Inflammatory macrophage (primary cell): ENCODE measurements around the gene PLEKHG4.
A peak's percentile ranks its signal among the peaks of the same experiment; 100 is the strongest.

Experiments
- DNase-seq, 2 donors: peaks; one replicate each; pipeline ENCODE4 v3.0.0-alpha.2; 2020 to 2022

PLEKHG4 gene

DNA sequence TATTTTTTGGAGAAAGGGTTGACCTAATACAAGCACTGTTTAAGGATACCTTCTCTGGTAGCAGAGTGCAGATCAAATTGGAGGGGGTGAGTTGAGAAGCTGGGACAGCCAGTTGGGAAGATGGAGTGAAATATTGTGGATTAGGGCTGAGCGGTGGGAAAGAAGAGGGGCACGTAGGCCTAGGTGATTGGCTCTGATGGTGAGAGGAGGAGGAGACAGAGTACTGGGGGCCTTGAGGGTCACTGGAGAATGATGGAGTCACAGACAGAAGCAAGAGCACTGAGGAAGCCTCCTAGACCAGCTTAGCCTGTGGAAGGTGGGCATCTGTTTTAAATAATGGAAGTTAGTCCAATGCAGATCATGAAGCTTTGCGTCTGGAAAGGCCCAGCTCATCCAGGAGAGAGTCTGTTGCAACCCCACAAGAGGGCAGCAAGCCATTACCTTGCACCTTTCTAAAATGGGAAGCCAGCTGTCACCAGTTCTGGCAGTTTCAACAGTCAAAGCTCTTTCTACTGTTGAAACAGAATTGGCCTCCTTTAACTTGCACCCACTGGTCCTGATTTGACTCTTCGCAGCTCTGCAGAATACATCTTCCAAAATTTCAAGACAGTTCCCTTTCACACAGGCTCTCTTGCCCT is 18.8 kb upstream of the PLEKHG4 start:
- peak; percentile 35 to 63 for DNase-seq

DNA sequence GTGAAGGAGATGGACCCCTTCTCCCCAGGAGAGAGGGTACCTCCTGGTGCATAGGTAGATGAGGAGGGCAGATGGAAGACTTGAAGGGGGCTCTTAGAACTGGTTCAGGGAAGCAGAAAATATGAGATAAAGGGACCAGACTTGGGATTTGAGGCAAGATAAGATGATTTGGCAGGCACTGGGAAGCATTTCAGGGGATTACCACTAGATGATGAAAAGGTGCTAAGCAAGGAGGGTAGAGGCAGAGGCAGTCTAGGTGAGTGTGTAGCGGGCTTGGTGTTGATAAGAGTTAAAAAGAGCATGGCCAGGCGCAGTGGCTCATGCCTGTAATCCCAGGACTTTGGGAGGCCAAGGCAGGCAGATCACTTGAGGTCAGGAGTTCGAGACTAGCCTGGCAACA is 16.1 kb upstream of the PLEKHG4 start:
- DNase-seq, result no peak

DNA sequence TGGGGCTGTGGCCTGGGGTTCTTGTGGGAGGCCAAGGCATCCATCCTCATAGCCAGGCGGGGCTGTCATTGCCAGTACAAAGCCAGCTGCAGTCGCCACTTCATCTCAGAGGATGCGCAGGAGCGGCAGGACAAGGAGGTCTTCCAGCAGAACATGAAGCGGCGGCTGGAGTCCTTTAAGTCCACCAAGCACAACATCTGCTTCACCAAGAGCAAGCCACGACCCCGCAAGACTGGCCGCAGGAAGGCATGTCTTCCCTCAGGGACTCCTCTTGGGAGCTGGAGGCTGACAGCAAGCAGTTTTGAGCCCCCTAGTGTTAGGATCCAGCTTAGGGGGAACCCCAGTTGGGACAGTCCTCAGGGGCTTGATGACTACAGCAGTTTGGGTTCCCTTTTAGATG is 15.1 kb upstream of the PLEKHG4 start:
- no peak for DNase-seq

DNA sequence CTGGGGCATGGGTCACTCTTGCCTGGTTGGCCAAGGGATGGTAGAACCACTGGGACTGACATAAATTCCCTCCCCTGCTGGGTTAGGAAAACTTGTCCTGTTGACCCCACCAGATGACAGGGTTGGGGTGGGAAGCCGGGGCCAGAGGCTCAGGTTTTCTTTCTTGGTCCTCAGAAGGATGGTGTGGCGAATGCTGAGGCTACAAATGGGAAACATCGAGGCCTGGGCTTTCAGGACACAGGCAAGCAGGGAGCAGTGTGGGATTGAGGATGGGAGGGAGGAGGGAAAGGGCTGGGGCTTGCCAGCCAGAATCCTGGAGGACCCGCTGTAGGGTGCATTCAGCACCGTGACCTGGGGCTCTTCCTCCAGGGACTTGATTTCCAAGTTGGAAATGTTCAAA is 14.5 kb upstream of the PLEKHG4 start:
- no peak for DNase-seq

DNA sequence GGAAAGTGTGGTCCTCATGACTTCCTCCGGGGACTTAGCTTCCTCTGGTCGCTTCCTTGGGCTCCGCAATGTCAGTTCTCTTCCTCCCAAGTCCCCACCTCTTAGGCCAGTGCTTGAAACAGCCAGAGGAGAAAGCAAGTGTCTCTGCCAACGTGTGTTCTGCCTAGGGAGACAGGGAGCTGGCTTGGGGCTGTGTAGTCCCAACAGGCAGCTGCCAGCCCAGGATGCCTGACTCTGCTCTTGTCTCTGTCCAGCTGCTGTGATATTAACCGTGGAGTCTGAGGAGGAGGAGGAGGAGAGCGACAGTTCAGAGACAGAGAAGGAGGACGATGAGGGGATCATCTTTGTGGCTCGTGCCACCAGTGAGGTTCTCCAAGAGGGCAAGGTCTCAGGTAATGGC is 13.5 kb upstream of the PLEKHG4 start:
- no peak for DNase-seq

DNA sequence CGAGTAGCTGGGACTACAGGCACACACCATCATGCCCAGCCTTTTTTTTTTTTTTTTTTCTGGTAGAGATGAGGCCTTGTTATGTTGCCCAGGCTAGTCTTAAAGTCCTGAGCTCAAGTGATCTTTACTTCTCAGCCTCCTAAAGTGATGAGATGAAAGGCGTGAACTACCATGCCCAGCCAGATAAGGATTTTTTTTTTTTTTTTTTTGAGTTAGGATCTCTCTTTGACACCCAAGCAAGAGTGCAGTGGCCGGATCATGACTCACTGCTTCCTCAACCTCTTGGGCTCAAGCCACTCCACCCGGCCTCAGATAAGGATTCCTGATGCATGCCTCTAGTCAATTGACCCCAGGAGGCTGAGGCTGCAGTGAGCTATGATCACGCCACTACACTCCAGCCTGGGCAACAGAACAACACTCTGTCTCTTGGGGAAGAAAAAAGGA is 11.2 kb upstream of the PLEKHG4 start:
- peak in 1 of 2 donors; percentile 30 for DNase-seq

DNA sequence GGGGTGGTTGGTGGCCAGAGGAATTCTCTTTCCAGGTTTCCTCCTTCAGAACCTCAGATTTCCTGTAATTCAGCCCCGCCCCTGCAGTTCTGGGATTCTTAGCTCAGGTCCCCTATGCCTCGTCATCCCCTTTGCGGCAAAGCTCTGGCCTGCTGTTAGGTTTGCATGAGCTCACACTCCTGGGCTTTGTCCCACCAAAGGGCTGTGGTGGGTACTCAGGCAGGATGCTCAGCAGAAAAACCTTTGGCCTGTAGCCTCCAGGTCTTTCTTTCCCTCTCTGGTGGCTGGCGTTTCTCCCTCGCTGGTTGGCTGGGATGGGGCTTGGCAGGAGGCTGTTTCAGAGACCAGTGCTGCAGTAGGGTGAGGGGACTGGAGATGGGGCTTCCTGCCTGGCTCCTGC is 9.6 kb upstream of the PLEKHG4 start:
- DNase-seq, result no peak

DNA sequence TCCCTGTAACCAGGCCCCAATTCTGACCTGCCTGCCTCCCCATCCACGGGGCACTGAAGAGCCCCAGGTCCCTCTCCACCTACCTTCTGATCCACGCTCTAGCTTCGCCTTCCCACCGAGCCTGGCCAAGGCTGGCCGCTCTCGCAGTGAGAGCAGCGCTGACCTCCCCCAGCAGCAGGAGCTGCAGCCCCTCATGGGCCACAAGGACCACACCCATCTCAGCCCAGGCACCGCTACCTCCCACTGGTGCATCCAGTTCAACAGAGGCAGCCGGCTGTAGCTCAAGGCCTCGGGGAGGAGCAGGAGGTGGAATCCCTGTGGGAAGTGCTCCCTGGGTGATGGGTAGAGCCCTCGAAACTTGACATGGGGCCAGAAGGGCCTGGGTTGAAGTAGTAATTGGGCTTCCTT is 8.4 kb upstream of the PLEKHG4 start:
- DNase-seq, result no peak

DNA sequence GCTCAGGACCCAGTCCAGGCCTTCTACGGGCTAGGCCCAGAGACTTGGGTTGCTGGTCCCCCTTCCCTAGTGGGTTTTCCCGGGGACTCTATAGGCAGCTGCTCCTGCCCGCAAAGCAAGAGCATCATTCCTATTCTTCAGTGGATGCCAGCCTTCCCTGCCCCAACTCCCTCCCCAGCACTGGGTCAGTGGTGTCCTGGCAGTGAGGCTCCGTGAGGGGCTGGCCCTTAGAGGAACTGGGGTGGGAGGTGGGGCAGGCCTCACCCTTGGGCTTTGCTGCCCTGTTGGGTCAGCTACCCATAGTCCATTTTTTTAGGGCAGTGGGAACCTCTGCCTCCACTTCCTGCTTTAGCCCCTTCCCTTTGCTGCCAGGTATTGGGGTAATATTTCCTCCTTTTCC is 7.9 kb upstream of the PLEKHG4 start:
- DNase-seq, result no peak

DNA sequence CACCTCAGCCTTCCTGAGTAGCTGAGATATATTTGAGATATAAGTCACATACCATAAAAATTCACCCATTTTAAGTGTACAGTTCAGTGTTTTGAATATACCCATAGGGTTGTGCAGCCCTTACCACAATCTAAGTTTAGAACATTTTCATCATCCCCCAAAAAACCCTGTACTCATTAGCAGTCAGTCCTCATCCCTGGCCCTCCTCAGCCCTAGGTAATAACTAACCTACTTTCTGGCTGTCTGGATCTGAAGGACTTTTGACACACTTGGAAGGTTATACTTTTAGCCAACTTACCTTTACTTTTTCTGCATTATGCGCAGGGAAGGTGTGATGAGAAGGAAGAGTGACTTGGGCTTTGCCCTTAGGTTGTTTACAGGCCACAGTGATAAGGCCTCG is 4.0 kb upstream of the PLEKHG4 start:
- DNase-seq, result no peak

DNA sequence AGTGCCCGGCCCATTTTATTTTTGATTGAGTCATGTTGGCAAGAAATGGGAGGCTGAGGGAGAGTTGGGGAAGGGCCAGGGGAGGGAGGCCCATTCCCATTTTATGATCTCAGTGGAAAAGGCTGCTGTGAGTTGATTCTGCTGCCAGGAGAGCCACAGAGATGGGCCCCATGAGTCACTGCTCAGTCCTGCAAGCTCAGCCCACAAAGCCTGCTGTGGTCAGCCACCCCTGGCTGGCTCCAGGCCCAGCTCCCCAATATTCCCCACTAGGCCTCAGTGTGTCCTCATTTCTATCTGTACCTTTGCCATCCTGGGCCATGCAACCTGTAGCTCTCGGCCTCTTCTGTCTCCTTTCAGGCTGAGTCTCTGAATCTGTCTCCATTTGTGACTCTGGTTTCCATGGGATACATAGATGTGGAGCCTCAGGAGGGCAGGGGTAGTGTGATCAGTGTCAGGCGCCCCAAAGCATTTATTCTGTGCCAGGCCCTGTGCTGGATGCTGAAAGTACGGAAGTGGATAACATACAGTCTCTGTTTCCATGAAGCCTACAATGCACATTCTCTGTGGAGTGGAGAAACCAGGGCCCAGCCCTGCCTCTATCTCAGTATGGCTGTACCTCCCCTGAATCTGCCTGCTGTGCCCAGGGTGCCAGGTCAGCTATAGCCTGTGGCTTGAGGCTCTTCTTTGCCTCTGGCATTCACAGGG is 1.9 kb upstream of the PLEKHG4 start:
- peak; percentile 13 to 55 for DNase-seq

DNA sequence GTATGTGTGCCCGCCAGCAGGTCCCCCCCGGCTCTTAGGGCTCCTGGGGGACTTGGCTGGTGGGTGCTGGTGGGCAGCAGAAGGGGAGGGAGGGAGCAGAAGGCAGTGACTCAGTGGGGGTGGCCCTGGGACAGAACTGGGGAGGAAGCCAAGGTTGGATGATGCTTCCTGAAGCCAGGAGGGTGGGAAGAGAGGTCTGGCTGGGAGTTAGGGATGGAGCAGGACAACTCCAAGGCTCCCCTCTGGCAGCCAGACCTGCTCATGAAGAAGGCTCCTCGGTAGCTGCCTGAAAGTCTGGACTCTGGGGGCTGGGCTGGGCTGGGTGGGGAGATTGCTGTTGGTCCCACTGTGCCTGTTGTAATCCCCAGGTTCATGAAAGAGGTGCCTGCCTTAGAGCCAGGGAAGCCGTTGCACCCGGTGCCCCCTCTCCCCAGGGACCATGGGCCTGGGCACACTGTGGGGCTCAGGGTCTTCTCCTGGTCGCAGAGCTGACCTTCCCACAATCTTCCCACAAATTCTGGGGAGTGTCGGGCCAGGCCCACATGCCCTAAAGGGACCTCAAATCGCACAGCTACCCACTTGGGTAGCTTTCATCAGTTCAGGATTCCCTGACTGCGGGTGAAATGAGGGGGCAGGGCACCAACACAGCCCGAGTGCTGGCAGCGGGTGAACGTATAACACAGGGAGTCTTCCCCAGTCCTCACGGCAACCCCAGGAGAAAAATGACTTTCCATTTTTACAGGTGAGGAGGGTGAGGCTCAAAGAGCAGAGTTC is 1.1 kb upstream of the PLEKHG4 start:
- no peak for DNase-seq

DNA sequence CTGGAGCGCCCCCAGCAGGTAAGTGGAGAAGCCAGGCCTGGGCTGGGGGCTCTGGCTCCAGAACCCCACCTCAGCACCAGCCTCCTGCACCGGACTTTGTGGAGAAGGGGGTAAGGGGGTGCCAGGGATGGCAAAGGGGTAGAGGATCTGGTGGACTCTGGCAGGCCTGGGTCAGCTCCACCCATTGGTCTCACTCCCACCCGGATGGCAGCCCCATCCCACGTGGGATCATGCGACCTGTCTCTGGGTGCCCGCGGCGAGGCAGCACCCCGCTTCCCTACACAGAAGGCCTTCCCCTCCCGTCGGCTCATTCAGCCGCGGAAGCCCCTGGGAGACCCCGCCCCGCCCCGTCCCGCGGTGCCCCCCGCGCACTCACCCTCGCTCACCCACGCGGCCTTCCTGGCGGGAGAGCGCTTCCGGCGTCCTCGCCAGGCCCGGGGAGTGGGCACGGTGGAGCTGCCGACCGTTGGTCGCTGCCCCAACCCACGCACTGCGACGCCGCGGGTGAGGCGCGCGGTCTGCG is 498 bp upstream of the PLEKHG4 start:
- DNase-seq, result peak; percentile 55 to 83

DNA sequence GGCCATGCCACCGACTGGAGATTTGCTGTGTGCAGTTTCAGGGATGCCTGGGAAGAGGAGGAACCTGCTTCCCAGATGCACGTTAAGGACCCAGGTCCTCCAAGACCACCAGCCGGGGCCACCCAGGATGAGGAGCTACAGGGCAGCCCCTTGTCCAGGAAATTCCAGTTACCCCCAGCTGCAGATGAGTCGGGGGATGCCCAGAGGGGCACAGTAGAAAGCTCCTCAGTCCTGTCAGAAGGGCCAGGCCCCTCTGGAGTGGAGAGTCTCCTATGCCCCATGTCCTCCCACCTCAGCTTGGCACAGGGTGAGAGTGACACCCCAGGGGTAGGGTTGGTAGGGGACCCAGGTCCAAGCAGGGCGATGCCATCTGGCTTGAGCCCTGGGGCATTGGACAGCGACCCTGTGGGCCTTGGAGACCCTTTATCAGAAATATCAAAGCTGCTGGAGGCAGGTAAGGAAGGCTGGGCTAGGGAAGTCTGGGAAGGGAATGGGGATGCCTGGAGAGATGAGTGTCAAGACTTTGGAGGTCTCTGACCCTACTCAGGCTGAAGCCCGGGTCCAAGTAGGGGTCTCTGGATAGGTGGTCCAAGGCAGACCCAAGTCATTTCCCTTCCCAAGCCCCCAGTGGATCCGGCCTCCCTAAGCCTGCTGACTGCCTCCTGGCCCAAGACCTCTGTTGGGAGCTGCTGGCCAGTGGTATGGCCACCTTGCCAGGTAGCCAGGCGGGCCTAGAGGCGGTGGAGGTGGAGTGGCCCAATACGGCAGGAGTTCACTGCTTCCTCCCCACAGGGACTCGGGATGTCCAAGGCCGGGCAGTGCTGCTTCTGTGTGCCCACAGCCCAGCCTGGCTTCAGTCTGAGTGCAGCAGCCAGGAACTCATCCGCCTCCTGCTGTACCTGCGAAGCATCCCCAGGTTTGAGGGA is 1.0 kb downstream of the PLEKHG4 start:
- no peak for DNase-seq

DNA sequence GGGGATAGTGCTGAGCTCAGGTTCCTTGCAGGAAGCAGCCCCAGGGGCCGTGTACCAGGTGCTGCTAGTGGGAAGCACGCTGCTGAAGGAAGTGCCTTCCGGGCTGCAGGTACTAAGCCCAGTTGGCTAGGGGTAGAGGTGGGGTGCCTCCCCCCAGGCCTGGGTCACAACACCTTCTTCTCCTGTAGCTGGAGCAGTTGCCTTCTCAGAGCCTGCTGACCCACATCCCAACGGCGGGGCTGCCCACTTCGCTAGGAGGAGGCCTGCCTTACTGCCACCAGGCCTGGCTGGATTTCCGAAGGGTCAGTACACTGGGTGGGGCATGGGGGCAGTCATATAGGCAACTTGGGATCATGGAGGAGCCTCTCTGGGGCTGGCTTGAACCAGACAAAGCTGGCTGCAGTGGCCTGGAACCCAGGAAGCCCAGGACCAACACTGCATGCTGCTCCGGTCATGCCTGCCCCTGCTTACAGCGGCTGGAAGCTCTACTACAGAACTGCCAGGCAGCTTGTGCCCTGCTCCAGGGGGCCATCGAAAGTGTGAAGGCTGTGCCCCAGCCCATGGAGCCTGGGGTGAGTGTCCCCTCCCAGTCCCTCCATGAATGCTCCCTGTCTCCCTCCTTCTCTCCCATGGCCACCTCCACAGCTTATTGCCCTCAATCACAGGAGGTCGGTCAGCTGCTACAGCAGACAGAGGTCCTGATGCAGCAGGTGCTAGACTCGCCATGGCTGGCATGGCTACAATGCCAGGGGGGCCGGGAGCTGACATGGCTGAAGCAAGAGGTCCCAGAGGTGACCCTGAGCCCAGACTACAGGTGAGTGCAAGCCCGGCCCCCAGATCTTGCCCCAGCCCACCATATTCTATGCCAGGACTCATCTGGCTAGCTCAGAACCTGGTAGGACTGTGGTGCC is 2.5 kb downstream of the PLEKHG4 start:
- no peak for DNase-seq

DNA sequence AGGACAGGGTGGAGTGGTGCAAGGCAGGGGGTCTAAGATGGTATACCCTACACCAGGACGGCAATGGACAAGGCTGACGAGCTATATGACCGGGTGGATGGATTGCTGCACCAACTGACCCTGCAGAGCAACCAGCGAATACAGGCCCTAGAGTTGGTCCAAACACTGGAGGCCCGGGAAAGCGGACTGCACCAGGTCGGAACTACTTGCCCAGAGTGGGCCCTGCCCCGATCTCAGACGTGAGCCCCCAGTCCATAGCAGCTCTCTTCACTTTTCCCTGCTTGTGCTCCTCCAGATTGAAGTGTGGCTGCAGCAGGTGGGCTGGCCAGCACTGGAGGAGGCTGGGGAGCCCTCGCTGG is 3.1 kb downstream of the PLEKHG4 start:
- DNase-seq, result no peak

DNA sequence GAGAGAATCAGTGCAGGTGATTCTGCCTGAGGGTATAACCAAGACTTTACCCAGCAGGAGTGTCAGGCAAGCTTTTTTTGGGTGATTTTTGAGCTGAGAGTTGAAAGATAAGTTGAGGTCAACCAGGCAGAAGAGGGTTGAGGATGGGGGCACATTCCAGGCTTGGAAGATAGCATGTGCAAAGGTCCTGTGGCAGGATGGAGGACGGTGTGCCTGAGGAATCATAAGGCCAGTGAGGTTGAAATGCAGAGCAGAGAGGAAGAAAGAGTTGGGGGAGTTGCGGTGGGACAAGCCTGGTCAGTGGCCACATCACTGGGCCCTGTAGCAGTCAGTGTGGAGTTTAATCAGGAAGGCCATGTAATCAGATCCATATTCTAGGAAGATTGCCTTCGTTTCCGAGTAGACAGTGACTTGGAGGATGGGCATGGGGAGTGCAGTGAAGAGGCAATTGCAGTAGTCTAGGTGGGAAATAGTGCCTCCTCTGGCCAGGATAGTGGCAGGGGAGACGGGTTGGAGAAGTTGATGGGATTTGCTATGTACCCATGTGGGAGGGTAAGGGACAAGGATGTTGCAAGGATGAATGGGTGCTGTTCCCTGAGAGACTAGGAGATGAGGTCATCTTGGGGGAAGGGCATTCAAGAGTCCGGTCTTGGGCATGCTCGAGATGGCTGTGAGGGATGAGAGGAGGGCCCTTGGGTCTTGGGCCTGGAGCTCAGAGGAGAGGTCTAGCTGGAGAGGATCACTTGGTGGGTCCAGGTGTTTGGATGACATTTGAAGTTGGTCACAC is 3.9 kb downstream of the PLEKHG4 start:
- DNase-seq, result peak; percentile 48 to 74

DNA sequence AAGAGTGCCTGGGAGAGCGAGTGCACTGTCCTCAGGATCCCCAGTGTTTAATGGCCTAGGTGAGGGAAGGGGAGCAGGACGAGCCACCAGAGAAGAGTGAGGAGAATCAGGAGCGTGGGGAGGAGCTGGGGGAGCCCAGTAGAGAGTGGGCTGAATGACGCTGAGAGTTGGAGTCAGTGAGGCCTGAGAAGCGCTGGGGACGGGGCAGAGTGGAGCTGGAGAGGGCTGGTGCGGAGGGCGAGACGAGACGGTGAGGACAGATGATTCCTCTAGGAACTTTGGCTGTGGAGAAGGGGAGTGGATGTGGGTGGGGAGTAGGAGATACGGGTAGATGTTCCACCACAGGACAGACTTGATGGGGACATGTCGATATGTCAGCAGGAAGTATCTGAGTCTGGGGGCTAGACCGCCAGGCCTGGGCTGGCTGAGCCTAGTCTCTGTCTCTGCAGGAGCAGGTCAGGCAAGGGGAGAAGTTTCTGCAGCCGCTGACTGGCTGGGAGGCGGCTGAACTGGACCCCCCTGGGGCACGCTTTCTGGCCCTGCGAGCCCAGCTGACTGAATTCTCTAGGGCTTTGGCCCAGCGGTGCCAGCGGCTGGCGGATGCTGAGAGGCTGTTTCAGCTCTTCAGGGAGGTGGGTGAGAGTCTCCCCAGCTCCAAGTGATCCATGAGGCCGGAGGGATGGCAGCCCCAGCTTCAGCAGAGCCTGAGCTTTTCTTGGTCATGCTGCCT is 4.7 kb downstream of the PLEKHG4 start:
- no peak for DNase-seq

DNA sequence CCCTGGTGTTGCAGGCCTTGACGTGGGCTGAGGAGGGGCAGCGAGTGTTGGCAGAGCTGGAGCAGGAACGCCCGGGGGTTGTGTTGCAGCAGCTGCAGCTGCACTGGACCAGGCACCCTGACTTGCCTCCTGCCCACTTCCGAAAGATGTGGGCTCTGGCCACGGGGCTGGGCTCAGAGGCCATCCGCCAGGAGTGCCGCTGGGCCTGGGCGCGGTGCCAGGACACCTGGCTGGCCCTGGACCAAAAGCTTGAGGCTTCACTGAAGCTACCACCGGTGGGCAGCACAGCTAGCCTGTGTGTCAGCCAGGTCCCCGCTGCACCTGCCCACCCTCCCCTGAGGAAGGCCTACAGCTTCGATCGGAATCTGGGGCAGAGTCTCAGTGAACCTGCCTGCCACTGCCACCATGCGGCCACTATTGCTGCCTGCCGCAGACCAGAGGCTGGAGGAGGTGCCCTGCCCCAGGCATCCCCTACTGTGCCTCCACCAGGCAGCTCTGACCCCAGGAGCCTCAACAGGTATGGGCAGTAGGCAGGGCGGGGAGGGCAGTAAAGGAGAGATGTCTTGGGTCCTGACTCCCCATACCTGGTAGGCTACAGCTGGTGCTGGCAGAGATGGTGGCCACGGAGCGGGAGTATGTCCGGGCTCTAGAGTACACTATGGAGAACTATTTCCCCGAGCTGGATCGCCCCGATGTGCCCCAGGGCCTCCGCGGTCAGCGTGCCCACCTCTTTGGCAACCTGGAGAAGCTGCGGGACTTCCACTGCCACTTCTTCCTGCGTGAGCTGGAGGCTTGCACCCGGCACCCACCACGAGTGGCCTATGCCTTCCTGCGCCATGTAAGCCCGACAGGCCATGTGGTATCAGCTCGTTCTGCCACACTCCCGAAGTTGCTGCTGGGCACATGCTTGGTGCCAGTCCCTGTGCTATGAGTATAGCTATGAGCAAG is 5.6 kb downstream of the PLEKHG4 start:
- DNase-seq, result no peak
